ENCODE results near the gene ICAM3. TPM values are rescaled to one million over a fixed set of nuclear protein-coding genes. Genes with fewer than 3 reads are reported as not detected.

Gene ICAM3
- total RNA-seq, 1 experiment from 2014 or later: 20.4 TPM

DNA sequence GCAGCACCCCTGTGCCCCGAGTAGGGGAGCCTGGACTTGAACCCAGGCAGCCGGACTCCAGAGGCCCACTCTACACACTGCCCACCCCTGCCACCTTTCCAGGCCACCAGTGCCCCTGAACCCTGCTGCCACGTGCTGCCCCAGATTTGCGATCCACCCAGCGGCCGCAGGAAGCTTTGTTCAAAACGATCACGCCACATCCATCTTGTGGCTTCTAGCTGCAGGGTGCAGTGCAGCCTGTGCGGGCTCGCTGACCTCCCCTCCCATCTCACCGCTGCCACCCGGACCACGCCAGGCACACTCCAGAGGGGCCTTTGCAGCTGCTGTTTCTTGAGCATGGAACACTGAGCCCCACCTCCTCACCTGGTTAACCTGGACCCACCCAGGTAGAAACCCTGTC lies 9.9 kb downstream of the ICAM3 start:
- Histone ChIP-seq H3K9me3 (no peaks in the 10 kb centered on the region), H3K36me3 (peaks cover 76% of the 10 kb centered on the region)
- no peak for DNase-seq

DNA sequence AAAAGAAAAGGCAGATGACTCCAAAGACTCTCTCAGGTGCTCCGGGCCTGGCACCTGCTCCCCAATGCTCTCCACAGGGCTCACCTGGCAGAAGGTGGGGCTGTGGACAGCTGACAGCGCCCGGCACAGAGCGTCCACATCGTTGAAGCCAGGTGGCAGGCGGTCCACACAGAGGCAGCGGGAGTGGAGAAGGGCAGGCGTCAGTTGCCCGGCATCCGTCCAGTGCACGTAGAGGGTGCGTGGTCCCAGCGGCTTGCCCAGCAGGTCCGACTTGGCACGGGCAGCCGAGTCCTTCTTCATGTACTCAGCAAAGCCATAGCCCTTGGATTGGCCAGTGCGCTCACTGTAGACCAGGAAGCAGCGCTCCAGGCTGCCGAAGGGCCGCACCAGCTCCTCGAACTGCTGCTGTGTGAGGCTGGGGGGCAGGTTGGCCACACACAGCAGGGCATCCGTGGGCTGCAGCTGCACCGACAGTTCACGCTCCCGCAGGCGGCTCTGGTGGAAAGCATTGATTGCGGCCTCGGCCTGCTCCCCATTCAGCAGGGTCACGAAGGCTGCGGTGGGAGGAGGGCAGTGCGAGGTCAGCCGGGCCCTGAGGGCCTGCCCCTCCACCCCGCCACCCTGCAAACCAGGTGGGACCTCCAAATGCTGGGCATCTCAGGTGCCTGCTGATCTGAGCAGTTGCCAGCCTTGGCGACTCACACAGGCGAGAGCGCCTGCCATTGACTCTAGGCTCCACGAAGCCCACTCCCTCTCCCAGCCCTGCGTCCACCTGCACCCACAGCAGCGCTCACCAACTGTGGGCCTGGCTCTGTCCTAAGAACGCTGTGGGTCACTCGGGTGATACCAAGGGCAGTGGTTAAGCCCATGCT lies 10.6 kb downstream of the ICAM3 start:
- Histone ChIP-seq H3K9me3 (no peaks in the 10 kb centered on the region), H3K27me3 (no peaks in the 10 kb centered on the region), H3K4me3 (no peak overlapping the region), H3K36me3 (peaks cover 82% of the 10 kb centered on the region)
- DNase-seq: no peak

More for the DNA sequence above, 9.9 kb downstream of the ICAM3 start:
- H3K27me3 ChIP-seq: no peaks in the 10 kb centered on the region
- H3K4me3 ChIP-seq: no peak overlapping the region

DNA sequence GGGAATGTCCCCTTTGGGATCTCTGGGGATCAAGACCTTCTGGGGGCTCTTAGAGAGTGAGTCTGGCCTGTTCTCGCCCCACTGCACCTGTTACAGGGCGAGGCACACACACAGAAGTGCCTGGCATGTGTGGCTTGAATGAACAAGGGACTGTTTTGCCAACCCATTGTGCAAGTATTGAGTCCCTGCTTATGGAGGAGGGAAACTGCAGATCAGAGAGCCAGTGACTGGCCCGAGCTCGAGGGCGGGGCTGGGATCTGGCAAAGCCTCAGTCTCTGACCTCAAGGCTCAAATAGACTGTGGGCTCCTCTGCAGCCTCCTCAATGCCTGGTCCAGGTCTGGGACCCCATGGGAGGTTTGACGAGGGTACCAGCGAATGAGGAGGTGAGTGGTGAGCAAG lies 11.6 kb downstream of the ICAM3 start:
- no peak for DNase-seq
- Histone ChIP-seq H3K4me3 (no peak overlapping the region), H3K27me3 (no peaks in the 10 kb centered on the region), H3K36me3 (peaks cover 92% of the 10 kb centered on the region), H3K9me3 (no peaks in the 10 kb centered on the region)

DNA sequence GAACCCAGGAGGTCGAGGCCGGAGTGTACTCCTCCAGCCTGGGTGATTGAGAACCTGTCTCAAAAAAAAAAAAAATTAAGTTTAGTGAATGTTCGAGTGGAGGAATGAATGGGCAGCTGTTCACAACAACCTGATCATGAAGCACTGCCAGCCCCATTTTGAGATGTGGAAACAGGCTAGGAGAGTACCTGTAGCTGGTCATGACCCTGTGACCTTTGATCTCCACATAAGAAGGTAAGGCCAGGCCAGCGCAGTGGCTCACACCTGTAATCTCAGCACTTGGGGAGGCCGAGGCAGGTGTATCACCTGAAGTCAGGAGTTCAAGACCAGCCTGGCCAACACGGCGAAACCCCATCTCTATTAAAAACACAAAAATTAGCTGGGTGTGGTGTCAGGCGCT lies 13.7 kb downstream of the ICAM3 start:
- DNase-seq: no peak
- H3K36me3 ChIP-seq: peaks cover 99% of the 10 kb centered on the region
- H3K9me3 ChIP-seq: no peaks in the 10 kb centered on the region
- no peak overlapping the region for H3K4me3 ChIP-seq
- H3K27me3 ChIP-seq: no peaks in the 10 kb centered on the region

DNA sequence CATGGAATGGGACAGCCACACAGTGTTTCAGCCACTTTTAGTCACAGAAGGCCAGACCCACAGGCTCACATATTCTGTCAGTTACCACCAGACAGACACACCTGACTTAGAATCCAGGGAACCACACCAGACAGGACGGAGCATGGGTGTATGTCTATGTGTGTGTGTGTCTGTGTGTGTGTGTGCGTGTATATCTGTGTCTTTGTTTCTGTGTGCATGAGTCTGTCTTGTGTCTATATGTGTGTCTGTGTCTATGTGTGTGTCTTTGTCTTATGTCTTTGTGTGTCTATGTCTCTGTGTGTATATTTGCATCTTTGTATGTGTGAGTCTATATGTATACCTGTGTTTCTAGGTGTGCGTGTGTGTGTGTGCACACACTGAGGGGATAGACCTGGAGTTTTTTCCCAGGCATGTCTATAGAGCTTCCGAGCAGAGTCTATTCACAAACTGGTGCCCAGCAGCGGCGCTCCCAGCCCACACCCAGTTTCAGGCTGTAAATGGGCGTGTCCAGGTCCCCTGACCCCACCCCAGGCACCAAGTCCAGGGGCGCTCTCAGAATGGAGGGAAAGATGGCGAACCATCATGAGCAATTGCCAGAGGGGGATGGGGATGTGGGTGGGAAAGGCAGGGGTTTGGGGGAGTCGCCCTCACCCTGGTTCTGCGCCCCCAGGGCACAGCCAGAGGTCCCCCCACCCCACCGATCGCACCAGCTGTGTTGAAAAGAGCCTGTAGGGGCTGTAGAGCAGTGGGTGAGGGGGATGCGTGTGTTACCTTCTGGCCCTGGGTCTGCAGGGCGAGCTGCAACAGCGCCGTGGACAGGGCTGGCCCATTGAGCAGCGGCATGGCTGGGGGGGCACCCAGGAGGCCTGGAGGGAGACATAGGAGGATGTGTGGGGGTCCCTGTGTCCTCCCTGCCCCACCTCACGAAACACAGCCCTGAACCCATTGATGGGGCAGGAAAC lies 17.3 kb downstream of the ICAM3 start:
- no peak for DNase-seq
- Histone ChIP-seq H3K36me3 (peaks cover 88% of the 10 kb centered on the region), H3K9me3 (no peaks in the 10 kb centered on the region), H3K27me3 (no peaks in the 10 kb centered on the region), H3K4me3 (no peak overlapping the region)

DNA sequence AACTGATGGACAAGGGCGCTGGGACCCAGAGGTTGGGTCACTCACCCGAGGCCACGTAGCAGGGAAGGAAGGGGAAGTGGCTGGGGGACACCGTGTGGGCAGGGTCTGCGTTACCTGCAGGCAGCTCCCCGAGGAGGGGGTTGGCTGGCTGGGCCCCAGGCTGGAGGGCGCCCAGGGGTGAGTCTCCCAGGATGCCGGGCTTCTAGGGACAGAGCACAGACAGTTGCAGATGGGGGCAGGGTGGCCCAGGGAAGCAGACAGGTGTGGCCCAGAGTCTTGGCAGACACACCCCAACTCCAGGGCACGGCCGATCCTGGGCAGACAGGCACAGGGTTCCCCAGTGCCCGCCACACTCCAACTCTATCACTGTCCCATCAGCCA lies 18.0 kb downstream of the ICAM3 start:
- Histone ChIP-seq H3K36me3 (peaks cover 84% of the 10 kb centered on the region), H3K9me3 (no peaks in the 10 kb centered on the region), H3K27me3 (no peaks in the 10 kb centered on the region), H3K4me3 (no peak overlapping the region)
- DNase-seq: no peak

DNA sequence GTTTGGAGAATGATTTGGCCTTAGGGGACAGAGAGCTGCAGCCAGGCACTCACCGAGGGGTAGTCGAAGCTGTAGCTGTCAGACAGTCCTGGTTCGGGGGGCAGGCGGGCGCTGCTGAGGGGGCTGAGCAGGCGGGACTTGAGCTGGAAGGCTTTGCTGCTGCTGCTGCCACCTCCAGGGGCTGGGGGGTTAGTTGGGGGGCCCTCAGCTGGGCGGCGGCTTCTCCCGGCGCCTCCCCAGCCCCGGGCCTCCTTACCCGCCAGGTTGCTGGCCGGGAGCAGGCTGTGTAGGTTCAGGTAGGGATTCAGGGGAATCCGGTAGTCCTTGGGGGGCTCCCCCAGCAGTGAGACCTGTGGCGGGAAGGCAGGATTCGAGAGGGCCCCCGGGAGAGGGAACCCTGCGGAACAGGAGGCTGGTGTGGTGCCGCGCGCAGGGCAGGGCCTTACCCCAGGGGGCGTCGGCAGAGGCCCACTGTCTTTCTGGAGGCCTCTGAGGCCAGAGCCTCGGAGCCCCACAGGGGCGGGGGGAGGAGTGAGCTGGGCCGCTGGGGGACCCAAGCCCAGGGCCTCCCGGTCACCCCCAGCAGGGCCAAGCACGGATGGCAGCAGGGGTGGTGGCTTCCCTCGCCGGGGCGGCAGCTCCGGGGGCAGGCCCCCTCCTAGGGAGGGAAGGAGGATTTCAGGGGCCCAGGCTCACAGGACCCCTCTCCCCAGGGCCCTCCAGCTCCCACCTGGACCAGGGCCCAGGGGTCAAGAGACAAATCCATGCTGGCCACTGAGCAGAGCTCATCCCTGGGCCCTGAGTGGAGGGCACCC lies 18.6 kb downstream of the ICAM3 start:
- H3K4me3 ChIP-seq: no peak overlapping the region
- H3K36me3 ChIP-seq: peaks cover 84% of the 10 kb centered on the region
- H3K9me3 ChIP-seq: no peaks in the 10 kb centered on the region
- H3K27me3 ChIP-seq: no peaks in the 10 kb centered on the region
- no peak for DNase-seq

DNA sequence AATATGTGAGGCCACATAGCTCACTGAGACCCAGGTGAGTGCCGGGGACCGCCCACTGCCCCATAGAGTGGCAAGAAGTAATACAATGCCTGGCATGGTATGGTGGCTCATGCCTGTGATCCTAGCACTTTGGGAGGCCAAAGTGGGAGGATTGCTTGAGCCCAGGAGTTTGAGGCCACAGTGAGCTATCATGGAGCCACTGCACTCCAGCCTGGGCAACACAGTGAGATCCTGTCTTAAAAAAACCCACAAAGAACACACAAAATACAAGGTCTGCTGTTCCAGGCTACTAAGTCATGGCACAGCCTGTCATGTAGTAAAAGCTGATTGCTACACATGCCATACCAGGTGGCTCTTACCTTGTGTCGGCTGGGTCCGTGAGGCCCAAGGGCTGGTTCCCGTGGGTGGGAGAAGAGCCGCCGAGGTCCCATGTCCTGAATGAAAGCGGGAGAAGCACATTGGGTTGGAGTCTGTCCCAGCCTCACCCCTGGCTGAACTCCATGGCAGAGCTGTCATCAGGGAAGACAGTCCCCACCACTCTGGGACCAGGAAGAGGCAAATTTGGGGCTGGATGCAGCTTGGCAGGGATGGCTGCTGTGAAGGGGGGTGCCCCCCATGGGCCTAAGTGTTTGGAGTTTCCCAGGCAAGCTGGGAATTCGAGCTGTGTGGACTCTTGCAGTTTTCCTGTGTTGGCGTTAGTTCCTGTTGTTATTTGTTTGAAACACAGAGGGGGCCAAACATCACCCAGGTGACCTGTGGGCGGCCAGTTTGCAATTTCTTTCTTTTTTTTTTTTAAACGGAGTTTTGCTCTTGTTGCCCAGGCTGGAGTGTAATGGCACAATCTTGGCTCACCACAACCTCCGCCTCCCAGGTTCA lies 20.4 kb downstream of the ICAM3 start:
- no peak overlapping the region for H3K4me3 ChIP-seq
- no peaks in the 10 kb centered on the region for H3K9me3 ChIP-seq
- H3K36me3 ChIP-seq: peaks cover 69% of the 10 kb centered on the region
- H3K27me3 ChIP-seq: no peaks in the 10 kb centered on the region
- no peak for DNase-seq

DNA sequence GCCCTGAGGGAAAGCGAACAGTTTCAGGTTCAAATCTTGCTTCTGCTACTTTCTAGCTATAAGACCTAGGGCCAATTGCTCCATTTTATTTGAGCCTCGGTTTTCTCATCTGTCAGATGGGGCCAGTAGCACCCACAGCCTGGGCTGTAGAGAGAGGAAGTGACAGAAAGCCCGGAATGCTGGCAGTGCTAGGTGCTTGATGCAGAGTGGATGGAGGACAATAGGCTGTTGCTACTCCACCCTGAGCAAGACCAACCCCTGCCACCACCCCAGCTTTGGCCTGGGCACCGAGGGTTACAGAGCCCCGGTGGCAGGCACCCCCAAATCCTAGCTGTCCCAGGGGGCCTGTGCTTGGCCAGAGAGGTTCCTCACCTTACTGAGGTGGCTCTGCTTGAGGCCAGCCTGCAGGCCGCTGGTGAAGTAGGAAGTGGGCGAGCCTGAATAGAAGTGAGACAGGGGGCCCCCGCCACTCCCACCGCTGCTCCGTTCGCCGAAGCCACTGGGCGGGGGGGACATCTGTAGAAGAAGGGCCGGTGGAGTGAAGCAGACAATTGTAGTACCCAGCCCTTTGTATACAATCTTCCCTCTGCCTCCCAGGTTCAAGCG lies 21.5 kb downstream of the ICAM3 start:
- Histone ChIP-seq H3K4me3 (no peak overlapping the region), H3K36me3 (peaks cover 66% of the 10 kb centered on the region), H3K9me3 (no peaks in the 10 kb centered on the region), H3K27me3 (no peaks in the 10 kb centered on the region)
- DNase-seq: no peak

DNA sequence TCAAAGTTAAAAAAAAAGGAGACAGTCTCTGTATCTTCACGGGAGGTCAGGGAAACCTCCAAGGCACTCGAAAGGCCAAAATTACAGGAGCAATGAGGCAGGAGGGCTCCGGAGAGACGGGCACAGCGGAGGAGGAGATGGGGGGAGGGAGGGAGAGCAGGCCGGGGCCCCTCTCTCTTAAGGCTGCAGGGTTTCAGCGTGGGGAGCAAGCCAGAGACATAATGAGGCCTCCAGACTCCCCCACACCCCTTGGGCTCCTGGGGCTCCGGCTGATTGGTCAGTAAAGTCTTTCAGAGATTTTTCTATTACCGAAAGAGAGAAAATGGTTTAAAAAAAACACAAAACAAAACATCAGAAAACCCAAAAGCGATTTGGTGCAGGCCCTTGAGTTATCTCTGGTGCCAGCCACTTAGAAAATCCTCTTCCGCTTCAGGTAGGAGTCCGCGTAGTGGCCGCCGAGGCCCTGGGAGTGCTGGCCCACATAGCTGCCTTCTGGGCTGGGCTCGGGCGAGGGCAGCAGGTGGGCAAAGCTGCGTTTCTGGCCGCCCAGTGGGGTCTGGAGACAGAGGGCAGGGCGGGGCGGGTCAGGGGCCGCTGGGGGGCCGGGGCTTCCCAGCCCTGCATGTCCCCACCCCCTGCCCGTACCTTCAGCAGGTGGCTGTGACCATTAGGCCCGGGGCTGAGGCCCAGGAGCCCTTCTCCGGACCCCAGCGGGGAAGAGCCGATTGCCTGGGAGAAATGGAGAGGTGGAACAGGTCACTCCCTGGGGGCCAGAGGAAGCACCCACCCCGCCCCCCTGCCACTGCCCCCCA lies 22.2 kb downstream of the ICAM3 start:
- H3K9me3 ChIP-seq: no peaks in the 10 kb centered on the region
- H3K4me3 ChIP-seq: no peak overlapping the region
- H3K27me3 ChIP-seq: no peaks in the 10 kb centered on the region
- DNase-seq: no peak
- H3K36me3 ChIP-seq: peaks cover 63% of the 10 kb centered on the region

DNA sequence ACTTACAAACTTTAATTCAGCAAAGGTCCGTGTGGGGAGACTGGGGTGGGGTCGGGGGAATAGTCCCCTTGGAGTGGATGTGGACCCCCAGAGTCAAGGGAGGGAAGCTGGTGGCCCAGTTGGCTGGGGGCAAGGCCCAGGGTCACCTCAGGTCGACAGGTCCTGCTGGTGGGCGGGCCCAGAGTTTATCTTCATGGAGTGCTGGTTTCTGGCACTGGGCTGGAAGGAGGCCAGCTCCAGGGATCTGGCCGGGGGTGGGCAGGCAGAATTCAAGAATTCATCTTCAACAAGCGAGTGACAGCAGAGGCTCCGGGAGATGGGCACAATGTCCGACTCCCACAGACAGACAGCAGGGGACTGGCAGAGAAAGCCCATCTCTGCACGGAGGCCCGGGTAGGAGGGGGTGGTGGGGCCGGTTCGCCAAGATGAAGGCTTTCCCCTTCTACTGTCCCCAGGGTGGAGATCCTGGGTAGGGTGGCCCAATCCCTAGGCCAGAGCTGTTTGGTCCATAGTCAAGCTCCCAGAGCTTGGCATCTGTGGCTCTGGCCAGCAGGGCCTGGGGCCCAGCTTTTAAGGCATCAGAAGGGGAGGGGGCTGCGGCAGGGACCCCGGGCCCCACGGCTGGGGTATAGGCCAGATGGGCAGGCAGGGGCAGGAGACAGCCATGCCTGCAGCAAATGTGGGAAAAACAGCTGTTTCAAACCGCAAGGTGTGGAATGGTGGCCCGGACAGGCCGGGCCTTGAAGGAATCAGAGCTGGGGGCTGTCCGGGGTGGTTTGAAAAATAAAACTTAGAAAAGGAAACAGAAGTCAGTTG lies 23.0 kb downstream of the ICAM3 start:
- no peak for DNase-seq
- Histone ChIP-seq H3K9me3 (no peaks in the 10 kb centered on the region), H3K27me3 (no peaks in the 10 kb centered on the region), H3K36me3 (peaks cover 56% of the 10 kb centered on the region), H3K4me3 (peak overlapping the region; percentile 75)

DNA sequence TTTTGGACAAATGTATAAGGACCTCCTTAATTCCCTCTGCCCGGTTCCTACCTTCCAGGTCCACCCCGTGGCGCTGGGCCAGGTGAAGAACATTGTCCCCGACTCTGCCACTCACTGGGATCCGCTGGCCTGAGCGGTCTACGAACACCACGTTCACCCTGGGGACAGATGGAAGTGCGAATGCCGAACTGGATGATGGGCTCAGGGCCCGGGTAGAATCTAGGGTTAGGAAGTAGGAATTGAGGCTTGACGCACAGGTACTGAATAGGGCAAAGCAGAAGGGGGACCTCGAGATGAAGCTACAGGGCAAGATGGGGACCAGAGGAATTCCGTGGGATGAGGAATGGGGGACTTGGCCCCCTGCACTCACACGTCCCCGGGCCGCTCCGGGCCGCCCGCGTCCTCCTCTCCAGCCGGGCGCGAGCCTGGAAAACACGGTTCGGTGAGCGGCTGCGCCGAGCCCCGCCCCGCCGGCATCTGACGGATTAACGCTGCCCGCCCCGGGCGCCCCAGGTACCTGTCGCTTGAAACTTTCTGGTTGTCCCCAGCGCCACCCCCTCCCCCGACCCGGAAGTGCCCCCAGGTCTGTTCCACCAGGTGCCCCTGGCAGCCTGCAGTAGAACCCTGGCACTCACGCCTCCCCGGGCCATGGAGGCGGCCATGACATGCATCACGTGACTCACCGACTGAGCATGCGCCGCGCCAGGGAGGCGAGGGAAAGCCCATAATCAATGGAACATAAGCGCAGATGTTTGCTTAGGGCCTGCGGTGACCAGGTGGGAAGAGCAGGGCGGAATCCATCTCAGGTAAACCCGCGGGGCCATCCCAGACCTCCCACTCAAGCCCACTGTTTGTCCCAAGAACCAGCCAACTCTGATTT lies 23.8 kb downstream of the ICAM3 start, which contains the start of gene FDX2:
FDX2 (minus strand) TSS at position 681 of the 880 bp plus-strand sequence; CDS start at position 662, 19 bp downstream.
- peak within 1 kb of the TSS; percentile 75 for H3K4me3 ChIP-seq
- H3K36me3 ChIP-seq: peaks cover 52% of the 10 kb centered on the region
- no peaks in the 10 kb centered on the region for H3K27me3 ChIP-seq
- no peaks in the 10 kb centered on the region for H3K9me3 ChIP-seq
- peak; percentile 91 for DNase-seq

DNA sequence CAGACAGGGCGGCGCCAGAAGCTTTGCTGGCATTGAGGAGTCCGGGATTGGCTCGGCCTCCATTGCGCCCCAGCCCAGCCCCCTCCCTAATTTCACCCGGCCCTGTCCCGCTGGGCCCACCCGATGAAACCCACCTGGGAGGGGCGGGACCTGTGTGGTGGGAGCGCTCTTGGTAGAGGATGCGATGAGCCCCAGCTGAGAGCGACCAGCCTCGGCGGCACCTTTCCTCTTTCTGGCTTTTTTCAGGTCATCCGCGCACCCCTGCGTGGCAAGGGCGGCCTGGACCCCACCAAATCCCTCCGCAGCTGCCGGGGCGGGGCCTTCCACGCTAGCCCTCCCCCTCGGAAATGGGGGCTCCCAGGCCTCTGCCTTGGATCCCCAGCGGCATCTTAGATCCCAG lies 30.0 kb downstream of the ICAM3 start, which contains the start of gene ZGLP1:
ZGLP1 (minus strand) TSS at position 393 of the 400 bp plus-strand sequence.
- Histone ChIP-seq H3K27me3 (no peaks in the 10 kb centered on the region), H3K9me3 (no peaks in the 10 kb centered on the region), H3K4me3 (no peak within 1 kb of the TSS), H3K36me3 (peaks cover 24% of the 10 kb centered on the region)
- no peak for DNase-seq

Data from MG63 (cell line).